Suprapubic skin (tissue), 4 donors: ENCODE results near the gene CFAP46. TPM values are rescaled to one million over a fixed set of nuclear protein-coding genes. Genes with fewer than 3 reads are reported as not detected.

Source experiments
- DNase-seq, 2 donors: peaks; one replicate each; pipeline ENCODE4 v3.0.0-alpha.2; 2019; ENCODE audit warnings: low spot score in 2 of 2
- H3K27ac ChIP-seq: fragments of 200-600 bp; sonication (generic); one replicate; pipeline ENCODE4 v1.5.1; 2019
- H3K27me3 ChIP-seq: fragments of 200-600 bp; sonication (generic); one replicate; pipeline ENCODE4 v1.5.1; 2019
- H3K36me3 ChIP-seq: fragments of 200-600 bp; sonication (generic); one replicate; pipeline ENCODE4 v1.5.1; 2019
- H3K4me1 ChIP-seq: fragments of 200-600 bp; sonication (generic); one replicate; pipeline ENCODE4 v1.5.1; 2019
- H3K4me3 ChIP-seq: fragments of 200-600 bp; sonication (generic); one replicate; pipeline ENCODE4 v1.5.1; 2019; ENCODE audit warnings: mild to moderate bottlenecking
- H3K9me3 ChIP-seq: fragments of 200-600 bp; sonication (generic); one replicate; pipeline ENCODE4 v1.5.1; 2019
- CTCF ChIP-seq, 2 donors: fragments of 200-600 bp in 1 of 2; fragments of 450-650 bp in 1 of 2; sonication (generic) in 1 of 2; IDR thresholded peaks; one replicate each; pipeline ENCODE4 v1.5.1; 2016 to 2019; ENCODE audit warnings: antibody characterized with exemption in 2 of 2, mild to moderate bottlenecking in 1 of 2, moderate library complexity in 1 of 2
- EP300 ChIP-seq: sonication (generic); formaldehyde crosslinking; IDR thresholded peaks from one replicate; pipeline ENCODE4 v1.6.1; 2017; ENCODE audit warnings: antibody characterized with exemption
- POLR2A ChIP-seq, 2 donors: fragments of 450-650 bp; IDR thresholded peaks; one replicate each; pipeline ENCODE4 v1.6.1; 2017; ENCODE audit warnings: antibody characterized with exemption in 2 of 2, mild to moderate bottlenecking in 2 of 2, moderate library complexity in 2 of 2
- POLR2AphosphoS5 ChIP-seq, 3 donors: sonication (generic); formaldehyde crosslinking; IDR thresholded peaks; one replicate each; pipeline ENCODE4 v1.6.1; 2017; ENCODE audit warnings: antibody characterized with exemption in 3 of 3
- WGBS: methylation state at CpG from one replicate; pipeline ENCODE4 v1.1.5; 2018; 5-methylcytosine and 5-hydroxymethylcytosine counted together
- total RNA-seq, 4 donors: library from RNA; depleted of rRNA; stranded (reverse); fragments of >200 nt; gene quantifications; one replicate each; pipeline ENCODE4 v1.1.0, GENCODE V29; 2016

The CFAP46 gene
- total RNA-seq, 4 donors from 2014 or later, result 0.11 to 0.21 TPM; not detected in 2

- WGBS, result 94% methylated on average over 20 of the region's 25 CpGs
- Histone ChIP-seq H3K27me3 (peaks cover 70% of the 10 kb centered on the region), H3K27ac (no peak overlapping the region), H3K4me1 (no peaks in the 10 kb centered on the region), H3K36me3 (no peaks in the 10 kb centered on the region), H3K4me3 (no peak overlapping the region), H3K9me3 (no peaks in the 10 kb centered on the region)
- no peak for DNase-seq
- no peak for TF ChIP-seq POLR2A (IDR thresholded peaks at IDR 0.05)
- TF ChIP-seq CTCF (IDR thresholded peaks at IDR 0.05), result no peak
- no peak for TF ChIP-seq EP300
- TF ChIP-seq POLR2AphosphoS5 (IDR thresholded peaks at IDR 0.05), result no peak
These were observed 34.7 kb upstream of the CFAP46 start for GRCh38 chr10:132977076-132977475.

GRCh38 chr10:132975831-132976682, 33.7 kb upstream of the CFAP46 start:
- H3K4me1 ChIP-seq, result no peaks in the 10 kb centered on the region
- H3K36me3 ChIP-seq, result no peaks in the 10 kb centered on the region
- H3K27me3 ChIP-seq, result peaks cover 72% of the 10 kb centered on the region
- no peak for DNase-seq
- H3K4me3 ChIP-seq, result no peak overlapping the region
- no peak for TF ChIP-seq POLR2AphosphoS5 (IDR thresholded peaks at IDR 0.05)
- no peak for TF ChIP-seq EP300
- TF ChIP-seq POLR2A (IDR thresholded peaks at IDR 0.05), result no peak
- H3K9me3 ChIP-seq, result no peaks in the 10 kb centered on the region
- WGBS, result 74% methylated on average over 28 of the region's 30 CpGs
- H3K27ac ChIP-seq, result no peak overlapping the region

GRCh38 chr10:132974886-132975830, 32.8 kb upstream of the CFAP46 start:
- H3K36me3 ChIP-seq, result no peaks in the 10 kb centered on the region
- no peaks in the 10 kb centered on the region for H3K9me3 ChIP-seq
- TF ChIP-seq POLR2A (IDR thresholded peaks at IDR 0.05) (no peak), POLR2AphosphoS5 (IDR thresholded peaks at IDR 0.05) (no peak), CTCF (IDR thresholded peaks at IDR 0.05) (no peak), EP300 (no peak)
- no peaks in the 10 kb centered on the region for H3K4me1 ChIP-seq
- H3K4me3 ChIP-seq, result no peak overlapping the region
- no peak overlapping the region for H3K27ac ChIP-seq
- DNase-seq, result peak in 1 of 2 donors; percentile 47
- peaks cover 74% of the 10 kb centered on the region for H3K27me3 ChIP-seq
- 61% methylated on average over 20 of the region's 28 CpGs for WGBS

GRCh38 chr10:132974249-132974796, 32.0 kb upstream of the CFAP46 start:
- WGBS, result 50% methylated on average over 27 of the region's 29 CpGs
- Histone ChIP-seq H3K27ac (no peak overlapping the region), H3K4me1 (no peaks in the 10 kb centered on the region), H3K4me3 (no peak overlapping the region), H3K9me3 (no peaks in the 10 kb centered on the region), H3K27me3 (peaks cover 70% of the 10 kb centered on the region), H3K36me3 (no peaks in the 10 kb centered on the region)
- TF ChIP-seq CTCF (IDR thresholded peaks at IDR 0.05) (no peak), EP300 (no peak), POLR2A (IDR thresholded peaks at IDR 0.05) (no peak), POLR2AphosphoS5 (IDR thresholded peaks at IDR 0.05) (no peak)
- peak in 1 of 2 donors; percentile 50 for DNase-seq

GRCh38 chr10:132973903-132974241, 31.5 kb upstream of the CFAP46 start:
- WGBS, result 93% methylated on average over 3 of the region's 8 CpGs
- Histone ChIP-seq H3K9me3 (no peaks in the 10 kb centered on the region), H3K4me1 (no peaks in the 10 kb centered on the region), H3K27ac (no peak overlapping the region), H3K27me3 (peaks cover 67% of the 10 kb centered on the region), H3K4me3 (no peak overlapping the region), H3K36me3 (no peaks in the 10 kb centered on the region)
- TF ChIP-seq POLR2A (IDR thresholded peaks at IDR 0.05) (no peak), POLR2AphosphoS5 (IDR thresholded peaks at IDR 0.05) (no peak), EP300 (no peak)
- DNase-seq, result no peak
